COR-L47 (cell line): ENCODE data around the gene MYL6B.
"Not testable (repeated sequence)": the region's sequence is repeated elsewhere in the genome, so short reads cannot be mapped to it uniquely, and the experiment has no call there.

Experiments used
- DNase-seq: peaks from one replicate; lab custom pipeline; 2025; lab: John Stamatoyannopoulos, UW

MYL6B gene

GRCh38 chr12:56152132-56152755 is at the start of gene MYL6B:
Gene MYL6B (plus strand): TSS chr12:56152587. CDS start chr12:56153919, 1,332 bp downstream.
- DNase-seq: peak; percentile 87

GRCh38 chr12:56102683-56103065 is 49.7 kb upstream of the MYL6B start:
- no peak for DNase-seq

GRCh38 chr12:56103066-56103711 is 49.2 kb upstream of the MYL6B start:
- no peak for DNase-seq

- DNase-seq: no peak
Observed at GRCh38 chr12:56103823-56104108, 48.6 kb upstream of the MYL6B start.

- DNase-seq: peak; percentile 98
Observed at GRCh38 chr12:56104109-56104814, 48.1 kb upstream of the MYL6B start, which contains the start of gene PA2G4. Gene PA2G4 (plus strand): TSS chr12:56104559. CDS start chr12:56104738, 179 bp downstream.

GRCh38 chr12:56104815-56105608 is 47.4 kb upstream of the MYL6B start:
- DNase-seq: no peak

- DNase-seq: no peak
Observed at GRCh38 chr12:56105609-56105902, 46.8 kb upstream of the MYL6B start.

GRCh38 chr12:56107242-56107641 is 45.1 kb upstream of the MYL6B start:
- DNase-seq: no peak

GRCh38 chr12:56110571-56110970 is 41.8 kb upstream of the MYL6B start:
- no peak for DNase-seq

GRCh38 chr12:56114084-56114483 is 38.3 kb upstream of the MYL6B start:
- DNase-seq: no peak

GRCh38 chr12:56115329-56115728 is 37.1 kb upstream of the MYL6B start:
- no peak for DNase-seq

- peak; percentile 94 for DNase-seq
Observed at GRCh38 chr12:56116267-56117081, 35.9 kb upstream of the MYL6B start, which contains the start of gene RPL41. Gene RPL41 (plus strand): TSS chr12:56116633.

GRCh38 chr12:56117082-56117706 is 35.2 kb upstream of the MYL6B start:
- DNase-seq: not testable (repeated sequence)

GRCh38 chr12:56117778-56118687 is 34.4 kb upstream of the MYL6B start, which contains the start of gene ZC3H10:
Gene ZC3H10 (plus strand): TSS chr12:56118266. CDS start chr12:56120563, 2,297 bp downstream.
- DNase-seq: peak; percentile 99

GRCh38 chr12:56118688-56119357 is 33.6 kb upstream of the MYL6B start:
- no peak for DNase-seq

- DNase-seq: peak; percentile 78
Observed at GRCh38 chr12:56119361-56119796, 33.0 kb upstream of the MYL6B start.

GRCh38 chr12:56120158-56120846 is 32.1 kb upstream of the MYL6B start:
- DNase-seq: no peak

- no peak for DNase-seq
Observed at GRCh38 chr12:56121204-56121870, 31.1 kb upstream of the MYL6B start.
